ENCODE results near the gene RASEF. TPM values are rescaled to one million over a fixed set of nuclear protein-coding genes. Genes with fewer than 3 reads are reported as not detected.

The RASEF gene
- total and polyA plus RNA-seq, 8 donors = 3.9 to 96.5 (median 45.6) TPM

DNA sequence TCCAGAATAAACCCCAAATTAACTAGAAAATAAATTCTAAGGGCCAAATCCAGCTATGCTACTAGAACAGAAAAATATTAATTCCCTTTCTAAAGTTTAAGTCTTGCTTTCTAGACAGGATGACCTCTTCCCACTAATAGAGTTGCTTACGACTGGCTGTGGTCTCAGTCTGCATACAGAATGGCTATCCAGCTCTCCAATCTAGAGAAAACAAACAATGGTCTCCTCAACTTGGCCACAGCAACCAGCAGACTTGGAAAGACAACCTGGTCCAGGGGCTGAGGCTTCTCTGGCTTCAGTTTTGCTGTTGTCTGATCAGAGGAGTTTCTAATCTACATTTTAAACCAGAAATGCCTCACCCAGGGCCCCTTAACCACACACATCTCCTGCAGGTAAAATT, 28.9 kb downstream of the RASEF start:
- H3K4me3 ChIP-seq = no peak overlapping the region
- peaks cover 0 to 12% (median 0%) of the 10 kb centered on the region in 4 donors for H3K4me1 ChIP-seq
- 28 to 56% (median 47%) methylated on average over 1 of the region's 1 CpG for WGBS, 5 donors
- intact Hi-C loops (cut with DNase I; ENCODE audit: low total_unique reads) = no loop called here
- H3K27ac ChIP-seq = no peak overlapping the region
- no peaks in the 10 kb centered on the region for H3K36me3 ChIP-seq
- DNase-seq = no peak
- no peaks in the 10 kb centered on the region for H3K9me3 ChIP-seq
- no peak for TF ChIP-seq POLR2AphosphoS5 (IDR thresholded peaks at IDR 0.05)
- TF ChIP-seq, protein P1, sequence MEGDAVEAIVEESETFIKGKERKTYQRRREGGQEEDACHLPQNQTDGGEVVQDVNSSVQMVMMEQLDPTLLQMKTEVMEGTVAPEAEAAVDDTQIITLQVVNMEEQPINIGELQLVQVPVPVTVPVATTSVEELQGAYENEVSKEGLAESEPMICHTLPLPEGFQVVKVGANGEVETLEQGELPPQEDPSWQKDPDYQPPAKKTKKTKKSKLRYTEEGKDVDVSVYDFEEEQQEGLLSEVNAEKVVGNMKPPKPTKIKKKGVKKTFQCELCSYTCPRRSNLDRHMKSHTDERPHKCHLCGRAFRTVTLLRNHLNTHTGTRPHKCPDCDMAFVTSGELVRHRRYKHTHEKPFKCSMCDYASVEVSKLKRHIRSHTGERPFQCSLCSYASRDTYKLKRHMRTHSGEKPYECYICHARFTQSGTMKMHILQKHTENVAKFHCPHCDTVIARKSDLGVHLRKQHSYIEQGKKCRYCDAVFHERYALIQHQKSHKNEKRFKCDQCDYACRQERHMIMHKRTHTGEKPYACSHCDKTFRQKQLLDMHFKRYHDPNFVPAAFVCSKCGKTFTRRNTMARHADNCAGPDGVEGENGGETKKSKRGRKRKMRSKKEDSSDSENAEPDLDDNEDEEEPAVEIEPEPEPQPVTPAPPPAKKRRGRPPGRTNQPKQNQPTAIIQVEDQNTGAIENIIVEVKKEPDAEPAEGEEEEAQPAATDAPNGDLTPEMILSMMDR (IDR thresholded peaks at IDR 0.05) = no peak
- TF ChIP-seq EP300 (IDR thresholded peaks at IDR 0.05) = no peak
- no peak for TF ChIP-seq POLR2A (IDR thresholded peaks at IDR 0.05)
- H3K27me3 ChIP-seq = no peaks in the 10 kb centered on the region

DNA sequence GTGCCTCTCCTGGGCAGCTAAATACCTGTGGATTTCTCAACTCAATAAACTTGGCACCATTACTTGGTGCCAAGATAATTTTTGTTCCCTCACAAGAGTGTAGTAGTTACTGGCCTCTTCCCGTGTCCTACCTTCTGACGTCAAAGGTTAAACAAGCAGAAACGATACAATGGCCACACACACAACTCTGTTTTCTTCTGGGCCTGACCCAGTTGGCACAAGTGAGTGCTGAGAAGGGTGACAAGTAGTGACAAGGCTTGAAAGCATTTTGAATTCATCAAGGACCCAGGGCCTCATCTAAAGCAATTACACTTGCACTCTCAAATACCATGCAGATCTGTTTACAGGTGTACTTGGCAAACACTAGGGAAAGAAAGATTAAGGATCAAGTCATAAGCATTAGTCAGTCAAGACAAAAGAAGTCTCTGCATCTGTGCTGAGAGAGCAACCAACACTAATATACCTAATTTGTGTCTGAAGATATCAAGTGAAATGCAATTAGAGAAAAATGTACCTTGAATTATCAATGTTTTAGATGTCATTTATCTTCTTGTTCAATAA, 30.8 kb downstream of the RASEF start:
- intact Hi-C loops (cut with DNase I; ENCODE audit: low total_unique reads) = no loop called here
- no peaks in the 10 kb centered on the region for H3K9me3 ChIP-seq
- 18 to 38% (median 33%) methylated on average over 3 of the region's 3 CpGs for WGBS, 5 donors
- TF ChIP-seq, protein P1 (IDR thresholded peaks at IDR 0.05) = no peak
- TF ChIP-seq POLR2A (IDR thresholded peaks at IDR 0.05) (no peak), EP300 (IDR thresholded peaks at IDR 0.05) (no peak), POLR2AphosphoS5 (IDR thresholded peaks at IDR 0.05) (peak in 1 of 3 donors; percentile 54)
- peaks cover 0 to 12% (median 0%) of the 10 kb centered on the region in 4 donors for H3K4me1 ChIP-seq
- no peaks in the 10 kb centered on the region for H3K27me3 ChIP-seq
- H3K27ac ChIP-seq = peak overlapping the region in 1 of 5 donors; percentile 20
- H3K36me3 ChIP-seq = no peaks in the 10 kb centered on the region
- H3K4me3 ChIP-seq = no peak overlapping the region
- DNase-seq = peak in 1 of 2 donors; percentile 68

DNA sequence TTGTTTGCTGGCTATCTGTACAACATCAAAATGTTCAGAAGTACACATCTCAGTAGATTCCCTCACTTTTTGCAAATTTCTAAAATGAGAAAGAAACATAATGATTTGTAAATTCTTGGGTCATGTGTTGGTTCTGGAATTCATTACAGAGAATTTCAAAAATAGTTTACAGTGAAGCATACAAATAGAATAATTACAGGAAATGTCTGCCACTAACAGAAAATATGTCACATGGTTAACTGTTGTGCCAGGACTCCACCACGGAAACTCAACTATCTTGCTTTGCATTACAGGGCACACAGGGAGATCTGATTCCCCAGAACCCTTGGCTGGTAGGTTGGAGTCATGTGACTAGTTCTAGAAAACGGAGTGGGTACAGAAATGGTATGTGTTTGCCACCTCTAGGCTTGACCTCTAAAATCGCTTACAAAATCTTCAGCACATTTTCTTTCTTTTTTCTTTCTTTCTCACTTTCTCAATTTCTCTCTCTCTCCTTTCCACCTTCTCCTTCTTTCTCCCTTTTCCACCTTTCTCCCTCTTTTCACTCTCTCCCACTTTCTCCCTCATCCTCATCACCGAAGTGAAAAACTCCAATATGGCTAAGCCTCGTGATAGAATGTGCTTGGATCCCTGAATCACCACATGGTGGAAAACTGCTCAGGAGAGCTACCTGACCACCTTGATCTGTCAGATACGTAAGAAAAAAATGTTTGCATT, 32.4 kb downstream of the RASEF start:
- no peak for DNase-seq
- intact Hi-C loops (cut with DNase I; ENCODE audit: low total_unique reads) = no loop called here
- TF ChIP-seq, protein P1 (IDR thresholded peaks at IDR 0.05) = no peak
- TF ChIP-seq POLR2AphosphoS5 (IDR thresholded peaks at IDR 0.05) = no peak
- TF ChIP-seq EP300 (IDR thresholded peaks at IDR 0.05) = no peak
- TF ChIP-seq POLR2A (IDR thresholded peaks at IDR 0.05) = no peak
- no peaks in the 10 kb centered on the region for H3K36me3 ChIP-seq
- peaks cover 0 to 12% (median 0%) of the 10 kb centered on the region in 4 donors for H3K4me1 ChIP-seq
- 62 to 71% (median 67%) methylated on average over 6 of the region's 6 CpGs for WGBS, 5 donors
- no peak overlapping the region for H3K27ac ChIP-seq
- H3K9me3 ChIP-seq = no peaks in the 10 kb centered on the region
- H3K4me3 ChIP-seq = no peak overlapping the region
- H3K27me3 ChIP-seq = no peaks in the 10 kb centered on the region

DNA sequence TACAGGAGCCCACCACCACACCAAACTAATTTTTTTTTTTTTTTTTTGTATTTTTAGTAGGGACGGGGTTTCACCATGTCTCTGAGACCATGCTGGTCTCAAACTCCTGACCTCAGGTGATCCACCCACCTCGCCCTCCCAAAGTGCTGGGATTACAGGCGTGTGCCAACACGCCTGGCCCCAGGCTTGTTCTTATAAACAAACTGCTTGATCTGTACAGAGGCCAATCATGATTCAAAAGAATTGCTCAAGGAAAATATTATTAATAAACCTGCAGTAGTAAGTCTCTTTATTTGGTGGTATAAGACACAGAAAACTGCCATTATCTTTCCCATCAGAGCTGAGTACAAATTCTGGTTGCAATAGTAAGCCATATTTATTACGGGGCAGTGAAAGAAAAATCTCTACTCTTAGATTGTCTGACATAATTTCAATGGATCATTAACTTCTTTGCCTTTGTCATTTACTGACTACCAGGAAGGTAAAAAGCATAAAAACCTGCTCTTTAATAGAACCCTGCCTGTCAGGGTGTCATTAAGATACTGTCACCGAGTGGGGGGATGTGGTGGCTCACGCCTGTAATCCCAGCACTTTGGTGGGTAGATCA, 33.3 kb downstream of the RASEF start:
- H3K9me3 ChIP-seq = no peaks in the 10 kb centered on the region
- H3K36me3 ChIP-seq = no peaks in the 10 kb centered on the region
- WGBS, 5 donors = 81 to 85% (median 83%) methylated on average over 7 of the region's 7 CpGs
- no peak overlapping the region for H3K4me3 ChIP-seq
- DNase-seq = no peak
- H3K27ac ChIP-seq = no peak overlapping the region
- peaks cover 0 to 12% (median 0%) of the 10 kb centered on the region in 4 donors for H3K4me1 ChIP-seq
- intact Hi-C loops (cut with DNase I; ENCODE audit: low total_unique reads) = no loop called here
- H3K27me3 ChIP-seq = no peaks in the 10 kb centered on the region
- no peak for TF ChIP-seq POLR2AphosphoS5 (IDR thresholded peaks at IDR 0.05)
- TF ChIP-seq, protein P1 (IDR thresholded peaks at IDR 0.05) = no peak
- no peak for TF ChIP-seq EP300 (IDR thresholded peaks at IDR 0.05)
- TF ChIP-seq POLR2A (IDR thresholded peaks at IDR 0.05) = no peak

All from stomach (tissue), 9 donors.